Measurements from ENCODE around the gene CNOT4.
"Not testable (repeated sequence)": the region's sequence is repeated elsewhere in the genome, so short reads cannot be mapped to it uniquely, and the experiment has no call there.

Gene CNOT4

GRCh38 chr7:135361788-135362187, 148.1 kb downstream of the CNOT4 start:
- DNase-seq (ENCODE audit: low read depth) = no peak
- no peak overlapping the region for H3K4me3 ChIP-seq (ENCODE audit: low read length)
- TF ChIP-seq, protein P1, sequence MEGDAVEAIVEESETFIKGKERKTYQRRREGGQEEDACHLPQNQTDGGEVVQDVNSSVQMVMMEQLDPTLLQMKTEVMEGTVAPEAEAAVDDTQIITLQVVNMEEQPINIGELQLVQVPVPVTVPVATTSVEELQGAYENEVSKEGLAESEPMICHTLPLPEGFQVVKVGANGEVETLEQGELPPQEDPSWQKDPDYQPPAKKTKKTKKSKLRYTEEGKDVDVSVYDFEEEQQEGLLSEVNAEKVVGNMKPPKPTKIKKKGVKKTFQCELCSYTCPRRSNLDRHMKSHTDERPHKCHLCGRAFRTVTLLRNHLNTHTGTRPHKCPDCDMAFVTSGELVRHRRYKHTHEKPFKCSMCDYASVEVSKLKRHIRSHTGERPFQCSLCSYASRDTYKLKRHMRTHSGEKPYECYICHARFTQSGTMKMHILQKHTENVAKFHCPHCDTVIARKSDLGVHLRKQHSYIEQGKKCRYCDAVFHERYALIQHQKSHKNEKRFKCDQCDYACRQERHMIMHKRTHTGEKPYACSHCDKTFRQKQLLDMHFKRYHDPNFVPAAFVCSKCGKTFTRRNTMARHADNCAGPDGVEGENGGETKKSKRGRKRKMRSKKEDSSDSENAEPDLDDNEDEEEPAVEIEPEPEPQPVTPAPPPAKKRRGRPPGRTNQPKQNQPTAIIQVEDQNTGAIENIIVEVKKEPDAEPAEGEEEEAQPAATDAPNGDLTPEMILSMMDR (conservative IDR thresholded peaks at IDR 0.05; ENCODE audit: low read depth, low read length) = no peak

DNA sequence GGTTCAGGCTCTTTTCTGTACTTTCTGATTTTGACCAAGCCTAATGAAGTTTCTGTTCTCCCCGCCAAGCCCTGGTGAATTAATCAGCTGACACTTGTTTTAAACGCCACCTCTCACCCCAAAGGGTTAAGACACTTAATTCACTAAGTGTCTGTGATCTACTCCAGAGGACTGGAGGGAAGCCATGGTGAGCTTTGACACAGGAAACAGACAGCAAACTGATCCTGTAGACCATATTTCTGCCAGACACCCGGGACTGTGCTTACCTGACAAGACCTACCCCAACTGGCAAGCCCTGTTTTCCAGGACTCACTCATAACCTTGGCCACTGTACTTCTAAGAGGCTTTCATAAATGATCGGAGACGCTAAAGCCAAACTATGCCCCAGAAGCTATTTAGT, 150.3 kb downstream of the CNOT4 start:
- no peak for DNase-seq (ENCODE audit: low read depth)
- TF ChIP-seq, protein P1 (conservative IDR thresholded peaks at IDR 0.05; ENCODE audit: low read depth, low read length) = no peak
- no peak overlapping the region for H3K4me3 ChIP-seq (ENCODE audit: low read length)

DNA sequence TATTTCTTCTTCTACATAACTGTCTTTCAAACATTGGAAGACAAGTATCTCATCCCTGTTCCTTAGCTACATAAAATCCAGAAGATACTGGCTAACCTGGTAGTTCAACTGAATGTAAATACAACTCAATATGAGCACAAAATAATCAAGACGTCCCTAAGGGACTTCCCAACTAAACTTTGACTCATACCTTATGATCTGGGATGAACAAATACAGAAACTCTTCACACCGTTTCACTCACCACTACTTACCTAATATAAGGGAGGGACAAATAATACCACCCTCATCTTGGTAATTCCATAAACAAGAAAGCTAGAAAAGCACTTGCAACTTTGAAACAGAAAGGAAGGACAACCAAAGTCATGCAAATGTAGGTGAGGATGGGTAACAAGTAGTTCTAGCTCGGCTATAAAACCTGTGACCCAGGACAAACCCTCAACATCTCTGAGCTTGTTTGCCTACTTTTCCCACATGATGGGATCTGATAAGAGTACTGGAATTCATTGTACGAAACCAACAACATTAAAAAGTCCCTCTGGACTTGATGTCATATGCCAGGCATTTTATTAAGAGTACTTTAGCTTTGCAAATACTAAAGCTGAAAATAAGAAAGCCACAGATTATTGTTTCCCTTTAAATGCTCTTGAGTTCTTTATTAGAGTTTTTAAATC, 154.4 kb downstream of the CNOT4 start:
- no peak overlapping the region for H3K4me3 ChIP-seq (ENCODE audit: low read length)
- TF ChIP-seq, protein P1 (conservative IDR thresholded peaks at IDR 0.05; ENCODE audit: low read depth, low read length) = no peak
- DNase-seq (ENCODE audit: low read depth) = no peak

DNA sequence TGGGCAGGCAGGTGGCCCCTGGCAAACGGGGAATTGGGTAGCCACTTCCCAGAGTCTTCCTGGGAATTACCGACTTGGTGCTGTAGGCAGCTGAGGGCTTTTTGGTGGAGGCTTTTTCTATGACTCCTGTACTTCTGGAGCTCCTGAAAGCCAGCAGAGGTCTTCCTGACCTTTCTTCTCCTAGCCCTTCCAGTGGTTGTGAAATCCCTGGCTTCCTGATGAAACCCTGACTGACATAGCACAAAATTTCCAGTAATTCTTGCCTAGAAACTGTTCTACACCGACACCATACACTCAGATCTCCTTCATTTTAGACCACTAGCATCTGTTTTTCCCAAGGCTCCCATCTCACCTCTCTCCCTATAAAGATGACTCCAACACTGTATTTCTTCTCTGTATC, 156.1 kb downstream of the CNOT4 start:
- DNase-seq (ENCODE audit: low read depth) = no peak
- TF ChIP-seq, protein P1 (conservative IDR thresholded peaks at IDR 0.05; ENCODE audit: low read depth, low read length) = no peak
- H3K4me3 ChIP-seq (ENCODE audit: low read length) = no peak overlapping the region

DNA sequence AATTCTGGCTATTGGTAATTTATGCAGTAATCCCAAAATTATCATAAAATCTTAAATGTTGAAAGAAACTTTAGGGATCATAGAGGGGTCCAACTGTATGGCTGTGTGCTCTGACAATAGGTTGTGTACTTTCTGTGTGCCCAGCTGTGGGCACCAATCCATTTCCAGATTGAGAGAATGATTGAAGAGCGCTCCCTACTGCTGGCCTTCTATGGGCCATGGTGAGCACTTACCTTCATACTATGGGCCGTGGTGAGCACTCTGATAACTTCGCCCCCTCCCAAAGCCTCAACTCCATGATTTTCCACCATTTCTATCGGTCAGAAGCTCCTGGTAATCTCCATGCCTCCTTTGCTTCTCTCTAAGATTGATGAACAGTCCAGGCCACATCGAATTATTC, 157.6 kb downstream of the CNOT4 start:
- TF ChIP-seq, protein P1 (conservative IDR thresholded peaks at IDR 0.05; ENCODE audit: low read depth, low read length) = no peak
- no peak for DNase-seq (ENCODE audit: low read depth)
- H3K4me3 ChIP-seq (ENCODE audit: low read length) = no peak overlapping the region

DNA sequence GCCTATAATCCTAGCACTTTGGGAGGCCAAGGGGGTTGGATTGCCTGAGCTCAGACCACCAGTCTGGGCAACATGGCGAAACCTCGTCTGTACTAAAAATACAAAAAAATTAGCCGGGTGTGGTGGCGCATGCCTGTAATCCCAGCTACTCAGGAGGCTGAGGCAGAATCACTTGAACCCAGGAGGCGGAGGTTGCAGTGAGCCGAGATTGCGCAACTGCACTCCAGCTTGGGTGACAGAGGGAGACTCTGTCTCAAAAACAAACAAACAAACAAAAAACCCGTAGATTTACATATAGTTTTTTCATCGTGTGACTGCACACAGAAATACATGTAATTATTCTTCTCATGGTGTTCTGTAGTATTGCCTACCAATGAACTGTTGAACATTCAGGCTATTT, 158.8 kb downstream of the CNOT4 start:
- not testable (repeated sequence) for H3K4me3 ChIP-seq (ENCODE audit: low read length); DNase-seq (ENCODE audit: low read depth)

DNA sequence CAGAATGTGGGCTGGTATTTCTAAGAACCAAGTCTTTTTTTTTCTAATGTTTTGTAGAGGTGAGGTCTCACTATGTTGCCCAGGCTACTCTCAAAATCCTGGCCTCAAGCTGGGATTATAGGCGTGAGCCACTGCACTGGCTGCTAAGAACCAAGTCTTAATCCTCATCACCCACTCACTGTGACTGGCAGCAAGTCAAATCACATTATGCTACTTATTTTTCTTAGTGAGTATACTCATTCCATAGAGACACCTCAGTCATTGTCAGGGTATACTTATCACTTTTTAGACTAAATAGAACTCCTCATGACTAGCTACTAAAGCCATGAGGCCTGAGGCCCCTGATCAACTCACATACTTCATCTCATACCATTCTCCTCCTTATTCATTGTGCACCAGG, 160.2 kb downstream of the CNOT4 start:
- peak; percentile 90 for DNase-seq (ENCODE audit: low read depth)
- H3K4me3 ChIP-seq (ENCODE audit: low read length) = no peak overlapping the region
- TF ChIP-seq, protein P1 (conservative IDR thresholded peaks at IDR 0.05; ENCODE audit: low read depth, low read length) = no peak
